CMK (cell line): ENCODE data around the gene MTR.

Experiments used
- DNase-seq: peaks from one replicate; pipeline ENCODE4 v3.0.0-alpha.2; 2010; ENCODE audit warnings: low read depth

Gene MTR

GRCh38 chr1:236864996-236865817 lies 70.1 kb downstream of the MTR start:
- DNase-seq = no peak

DNA sequence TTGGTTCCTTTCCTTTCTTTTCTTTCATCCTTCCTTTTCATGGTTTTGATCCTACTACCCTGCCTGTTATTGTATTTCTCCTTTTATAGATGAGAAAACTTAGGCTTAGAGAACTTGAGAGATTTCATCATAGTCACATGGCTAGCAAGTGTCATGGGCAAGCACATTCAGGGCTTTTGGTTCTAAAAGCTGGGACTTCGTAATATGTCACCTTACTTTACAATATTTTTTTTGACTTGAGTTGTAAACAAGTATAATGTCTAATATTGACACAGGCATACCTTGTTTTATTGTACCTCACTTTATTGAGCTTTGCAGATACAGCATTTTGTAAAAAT lies 70.7 kb downstream of the MTR start:
- DNase-seq = no peak

GRCh38 chr1:236868625-236869467 lies 73.8 kb downstream of the MTR start:
- DNase-seq = peak; percentile 78

- DNase-seq = no peak
These were observed 74.8 kb downstream of the MTR start for GRCh38 chr1:236869911-236870310.

DNA sequence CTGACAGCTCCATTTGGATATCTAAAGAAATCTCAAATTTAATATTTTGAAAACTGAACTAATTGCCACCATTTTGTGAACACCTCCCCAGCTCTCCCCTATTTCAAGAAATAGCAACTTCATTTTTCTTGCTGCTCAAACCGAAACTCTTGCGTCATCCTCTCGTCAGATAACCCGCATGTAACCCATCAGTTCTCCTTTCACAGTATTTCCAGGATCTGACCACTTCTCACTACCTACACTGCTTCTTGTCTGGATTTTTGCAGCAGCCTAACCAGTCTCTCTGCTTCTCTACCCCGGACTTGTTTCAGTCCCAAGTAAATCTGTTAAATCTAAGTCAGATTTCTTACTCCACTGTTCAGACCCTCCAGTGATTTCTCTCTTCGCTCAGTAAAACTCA lies 75.6 kb downstream of the MTR start:
- DNase-seq = no peak

- no peak for DNase-seq
These were observed 77.1 kb downstream of the MTR start for GRCh38 chr1:236872075-236872666.

DNA sequence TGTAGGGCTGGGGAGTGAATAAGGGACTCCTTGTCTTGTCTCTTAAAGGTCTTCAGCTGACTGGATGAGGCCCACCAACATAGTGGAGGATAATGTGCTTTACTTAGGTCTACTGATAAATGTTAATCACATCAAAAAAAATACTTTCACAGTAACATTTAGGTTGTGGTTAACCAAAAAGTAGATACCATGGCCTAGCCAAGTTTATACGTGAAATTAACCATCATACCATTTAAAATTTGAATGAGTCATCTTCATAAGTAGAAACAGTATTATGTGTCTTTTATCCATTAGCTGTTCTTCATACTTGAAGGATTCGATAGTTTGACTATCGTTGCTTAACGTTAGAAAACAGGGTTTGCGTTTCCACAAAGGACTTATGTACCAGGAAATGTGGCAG lies 80.9 kb downstream of the MTR start:
- no peak for DNase-seq

DNA sequence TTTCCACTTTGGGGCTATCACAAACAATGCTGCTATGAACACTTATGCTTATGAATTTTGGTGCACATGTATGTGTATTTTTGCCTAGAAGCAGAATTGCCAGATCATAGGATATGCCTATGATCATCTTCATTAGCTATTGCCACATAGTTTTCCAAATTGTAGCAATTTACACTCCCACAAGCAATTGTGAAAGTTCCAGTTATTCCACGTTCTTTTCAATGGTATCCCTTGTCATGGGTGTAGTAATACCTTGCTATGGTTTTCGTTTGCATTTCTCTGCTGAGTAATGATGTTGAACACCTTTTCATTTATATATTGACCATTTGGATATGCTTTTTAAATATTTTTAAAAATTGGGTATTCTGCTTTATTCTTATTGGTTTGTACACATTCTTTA lies 82.6 kb downstream of the MTR start:
- no peak for DNase-seq

DNA sequence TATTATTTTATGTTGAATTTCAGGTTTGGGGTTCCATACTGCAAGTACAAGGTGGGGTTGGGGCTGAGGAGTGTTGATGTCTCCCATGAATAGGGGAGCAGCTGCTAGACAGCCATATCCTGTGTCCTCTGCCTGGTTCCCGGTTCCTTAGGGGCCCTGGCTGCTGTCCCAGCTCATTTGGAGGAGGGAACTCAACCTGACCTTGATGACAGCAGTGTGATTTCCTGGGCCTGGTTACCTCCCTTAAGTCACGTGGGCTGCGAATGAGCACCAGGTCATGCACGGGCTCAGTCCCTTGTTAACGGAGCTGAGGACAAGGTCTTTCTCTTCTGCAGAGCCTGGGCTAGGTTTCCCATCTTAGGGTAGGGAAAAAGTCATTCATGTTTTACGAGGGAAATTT lies 85.1 kb downstream of the MTR start:
- DNase-seq = no peak

GRCh38 chr1:236882678-236883077 lies 87.6 kb downstream of the MTR start:
- DNase-seq = no peak

DNA sequence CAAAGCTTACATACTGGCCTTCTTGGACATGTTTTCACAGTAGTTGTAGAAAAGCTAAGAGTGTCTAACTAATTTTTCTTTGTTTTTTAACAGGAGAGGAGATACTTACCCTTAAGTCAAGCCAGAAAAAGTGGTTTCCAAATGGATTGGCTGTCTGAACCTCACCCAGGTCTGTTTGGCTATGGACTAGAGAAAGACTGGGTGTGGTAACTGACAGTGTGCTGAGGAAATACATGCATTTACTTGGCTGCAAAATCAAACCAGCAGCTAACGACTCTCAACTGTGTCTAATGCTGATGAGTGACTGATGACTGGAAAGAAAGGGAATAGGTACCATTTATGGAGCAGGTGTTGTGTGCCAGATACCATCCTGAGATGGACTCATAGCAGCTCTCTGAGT lies 91.1 kb downstream of the MTR start:
- DNase-seq = no peak

- DNase-seq = no peak
These were observed 92.0 kb downstream of the MTR start for GRCh38 chr1:236887081-236887480.

- DNase-seq = no peak
These were observed 93.0 kb downstream of the MTR start for GRCh38 chr1:236888126-236888525.

DNA sequence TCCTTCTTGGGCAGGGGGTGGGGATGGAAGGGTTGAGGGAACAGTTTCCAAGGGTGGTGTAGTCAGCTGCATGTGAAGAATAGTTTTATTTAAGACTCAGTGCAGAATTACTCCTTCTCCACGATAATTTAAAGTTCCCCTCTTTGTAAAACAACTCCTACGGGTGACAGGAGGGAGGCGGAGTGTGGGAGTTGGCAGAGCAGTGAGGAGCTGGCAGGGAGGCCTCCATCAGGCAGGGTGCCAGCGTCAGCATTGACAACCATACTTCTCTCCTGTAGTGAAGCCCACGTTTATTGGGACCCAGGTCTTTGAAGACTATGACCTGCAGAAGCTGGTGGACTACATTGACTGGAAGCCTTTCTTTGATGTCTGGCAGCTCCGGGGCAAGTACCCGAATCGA lies 93.8 kb downstream of the MTR start:
- DNase-seq = no peak

GRCh38 chr1:236890152-236891056 lies 95.3 kb downstream of the MTR start:
- DNase-seq = no peak

GRCh38 chr1:236893626-236894545 lies 98.8 kb downstream of the MTR start:
- no peak for DNase-seq

DNA sequence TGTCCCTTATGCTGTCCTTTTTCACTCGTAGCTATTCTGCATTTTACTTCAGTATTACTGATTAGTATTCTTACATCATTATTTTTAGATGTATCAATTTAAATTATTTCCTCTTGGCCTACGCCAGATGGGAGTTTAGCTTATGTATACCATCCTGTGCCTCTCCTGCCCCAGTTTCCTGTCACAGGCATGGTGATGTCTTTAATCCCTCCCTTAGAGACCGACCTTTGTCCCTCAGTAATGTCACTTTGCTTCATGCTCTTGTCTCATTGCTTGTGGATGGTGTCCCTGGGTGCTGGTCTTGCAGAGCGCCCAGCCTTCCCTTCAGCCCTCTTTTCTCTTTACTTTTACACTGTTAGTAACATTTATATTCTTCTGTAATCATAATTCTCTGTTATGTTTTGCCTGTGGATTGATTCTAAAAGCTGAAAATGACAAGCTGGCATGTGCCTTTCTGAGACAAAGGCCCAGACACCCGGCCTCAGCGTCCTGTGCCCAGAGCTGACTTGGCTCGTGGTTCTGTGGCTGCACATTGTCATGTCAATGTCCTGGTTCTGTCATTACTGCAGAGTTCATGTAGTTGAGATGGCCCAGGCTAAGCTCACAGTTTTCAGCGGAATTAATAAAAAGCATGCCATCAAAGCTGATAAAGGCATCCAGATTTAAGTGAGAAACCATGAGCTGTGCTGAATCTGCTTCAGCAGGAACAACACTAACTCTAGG lies 100.7 kb downstream of the MTR start:
- DNase-seq = no peak

- no peak for DNase-seq
These were observed 101.6 kb downstream of the MTR start for GRCh38 chr1:236896716-236897115.

GRCh38 chr1:236904892-236905741 lies 110.0 kb downstream of the MTR start:
- DNase-seq = no peak
